ENCODE measurements around the gene CD101.

CD101 gene

DNA sequence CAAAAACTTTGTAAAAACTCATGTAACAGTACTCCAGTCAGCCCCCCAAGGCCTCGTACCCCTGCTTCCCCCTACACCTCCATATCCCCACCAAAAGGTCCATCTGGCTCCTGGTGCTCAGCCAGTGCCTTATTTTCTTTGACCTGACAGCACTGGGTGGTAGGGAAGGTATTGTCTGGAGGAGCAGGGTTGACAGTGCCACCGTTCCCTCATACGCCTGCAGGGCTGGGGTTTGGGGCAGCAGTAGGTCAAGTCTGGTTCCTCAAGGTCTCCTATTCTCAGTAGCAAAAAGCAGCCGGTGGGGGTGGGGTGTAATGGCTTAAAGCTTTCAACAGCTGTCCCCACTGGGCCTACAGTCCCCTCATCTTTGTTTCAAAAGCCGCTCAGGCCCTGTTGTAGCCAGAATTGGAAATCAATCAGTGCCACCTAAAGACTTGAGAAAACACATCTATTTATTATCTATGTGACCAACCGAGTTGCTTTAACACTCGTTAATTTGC is 33.3 kb downstream of the CD101 start:
- DNase-seq, result no peak
- in situ Hi-C loops (cut with HindIII; ENCODE audit: low pct_ligation_motif_present, low pct_unique_long_range_greater_than_20kb, low sequenced_read_pairs), result no loop called here

DNA sequence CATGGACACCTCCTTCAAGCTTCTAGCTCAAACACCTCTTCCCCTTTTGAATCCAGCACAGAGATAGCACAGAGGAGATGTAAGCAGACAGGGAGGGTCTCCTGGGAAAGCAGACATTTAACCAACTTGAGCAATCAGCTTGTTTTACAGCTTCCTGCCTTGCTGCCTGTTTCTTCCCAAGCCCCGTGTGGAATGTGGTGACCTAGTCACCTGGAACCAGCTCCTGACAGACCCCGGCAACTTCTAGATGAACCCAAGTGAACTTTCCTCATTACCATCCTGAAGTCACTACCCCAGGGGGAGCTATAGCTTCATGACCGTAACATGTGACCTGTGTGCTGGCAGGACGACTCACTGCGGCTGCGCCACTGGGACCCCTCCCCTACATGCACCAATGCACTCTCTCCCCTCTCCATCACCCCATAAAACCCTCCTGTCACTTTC is 34.5 kb downstream of the CD101 start:
- in situ Hi-C loops (cut with HindIII; ENCODE audit: low pct_ligation_motif_present, low pct_unique_long_range_greater_than_20kb, low sequenced_read_pairs), result no loop called here
- no peak for DNase-seq

DNA sequence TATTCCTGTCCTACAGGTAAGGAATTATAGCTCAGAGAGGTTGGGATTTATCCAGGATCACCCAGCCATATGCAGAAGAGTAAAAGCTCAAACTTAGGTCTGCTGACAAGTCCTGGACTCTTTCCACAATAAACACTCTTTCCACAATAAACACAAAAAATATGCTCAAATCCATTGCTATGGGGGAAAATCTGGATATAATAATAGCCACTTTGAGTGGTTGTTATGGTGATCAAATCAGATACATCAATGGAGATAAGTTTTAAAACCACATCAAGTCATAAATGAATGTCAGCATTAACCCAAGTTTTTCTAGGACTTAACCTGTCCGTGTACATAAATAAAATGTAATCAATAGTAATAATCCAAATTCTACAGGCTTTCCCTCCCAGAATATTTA is 36.2 kb downstream of the CD101 start:
- in situ Hi-C loops (cut with HindIII; ENCODE audit: low pct_ligation_motif_present, low pct_unique_long_range_greater_than_20kb, low sequenced_read_pairs), result no loop called here
- no peak for DNase-seq

DNA sequence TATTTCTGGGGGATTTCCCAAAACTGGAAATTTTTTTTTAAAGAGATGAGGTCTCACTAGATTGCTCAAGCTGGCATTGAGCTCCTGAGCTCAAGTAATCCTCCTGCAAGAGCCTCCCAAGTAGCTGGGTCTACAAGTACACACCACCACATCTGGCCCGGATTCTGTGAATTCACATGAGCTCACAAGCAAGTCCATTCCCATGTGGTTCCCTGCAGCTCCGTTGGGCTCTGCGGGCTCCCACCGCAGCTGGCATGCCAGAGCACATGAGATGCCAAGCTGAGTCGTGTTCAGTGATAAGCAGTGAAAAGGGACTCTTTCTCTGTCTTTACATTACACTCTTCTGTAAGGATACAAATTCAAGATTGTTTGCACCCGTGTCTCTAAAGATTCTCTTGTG is 36.7 kb downstream of the CD101 start:
- in situ Hi-C loops (cut with HindIII; ENCODE audit: low pct_ligation_motif_present, low pct_unique_long_range_greater_than_20kb, low sequenced_read_pairs), result no loop called here
- DNase-seq, result no peak

DNA sequence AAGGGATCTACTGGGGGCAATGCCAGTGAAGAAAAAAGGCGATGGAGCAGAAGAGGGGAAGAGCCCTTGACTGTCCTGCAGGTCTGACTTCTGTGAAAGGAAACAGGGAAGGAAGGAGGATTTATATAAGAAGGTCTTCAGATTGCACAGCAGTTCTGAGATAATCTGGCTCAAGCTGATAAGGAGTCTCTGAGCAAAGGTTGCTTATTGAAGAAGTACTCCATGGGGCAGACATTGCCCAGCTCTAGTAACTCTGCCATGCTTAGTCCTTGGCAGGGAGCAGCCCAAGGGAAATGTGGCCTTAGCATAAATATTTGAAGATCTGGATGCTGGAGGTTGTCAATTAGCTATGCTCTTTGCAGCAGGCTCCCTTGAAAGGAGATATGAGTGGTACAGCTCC is 42.7 kb downstream of the CD101 start:
- in situ Hi-C loops (cut with HindIII; ENCODE audit: low pct_ligation_motif_present, low pct_unique_long_range_greater_than_20kb, low sequenced_read_pairs), result no loop called here
- DNase-seq, result no peak

DNA sequence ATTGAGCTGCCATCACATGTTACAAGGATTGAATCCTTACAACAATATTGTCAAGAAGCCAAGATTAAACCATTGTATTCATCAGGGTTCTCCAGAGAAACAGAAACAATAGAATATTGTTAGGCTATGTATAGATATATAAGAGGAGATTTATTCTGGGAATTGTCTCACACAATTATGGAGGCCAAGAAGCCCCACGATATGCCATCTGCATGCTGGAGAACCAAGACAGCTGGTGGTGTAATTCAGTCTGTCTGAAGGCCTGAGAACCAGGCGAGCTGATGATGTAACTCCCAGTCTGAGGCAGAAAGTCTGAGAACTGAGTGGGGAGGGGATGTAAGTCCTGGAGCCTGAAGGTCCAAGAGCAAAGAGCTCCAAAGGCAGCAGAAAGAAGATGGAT is 44.1 kb downstream of the CD101 start:
- in situ Hi-C loops (cut with HindIII; ENCODE audit: low pct_ligation_motif_present, low pct_unique_long_range_greater_than_20kb, low sequenced_read_pairs), result no loop called here

DNA sequence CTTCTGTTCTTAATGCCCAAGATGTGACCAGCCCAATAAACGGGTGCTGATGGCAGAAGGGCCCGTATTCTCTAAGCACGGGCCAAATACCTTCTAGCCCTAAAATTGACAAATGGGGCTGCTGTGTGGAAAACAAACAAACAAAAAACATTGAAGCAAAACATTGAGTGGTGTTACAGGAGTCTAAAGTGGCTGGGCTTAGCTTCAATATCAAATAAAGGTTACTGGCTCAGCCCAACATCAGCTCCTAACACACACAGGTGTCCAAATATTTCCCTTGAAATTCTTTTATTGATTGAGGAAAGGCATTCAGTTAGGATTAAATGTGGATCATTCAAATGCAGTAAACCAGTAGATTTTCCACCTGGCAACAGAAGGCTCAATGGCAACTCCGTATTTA is 45.2 kb downstream of the CD101 start:
- DNase-seq, result no peak
- in situ Hi-C loops (cut with HindIII; ENCODE audit: low pct_ligation_motif_present, low pct_unique_long_range_greater_than_20kb, low sequenced_read_pairs), result no loop called here

More for the DNA sequence above, 44.1 kb downstream of the CD101 start:
- DNase-seq, result no peak

DNA sequence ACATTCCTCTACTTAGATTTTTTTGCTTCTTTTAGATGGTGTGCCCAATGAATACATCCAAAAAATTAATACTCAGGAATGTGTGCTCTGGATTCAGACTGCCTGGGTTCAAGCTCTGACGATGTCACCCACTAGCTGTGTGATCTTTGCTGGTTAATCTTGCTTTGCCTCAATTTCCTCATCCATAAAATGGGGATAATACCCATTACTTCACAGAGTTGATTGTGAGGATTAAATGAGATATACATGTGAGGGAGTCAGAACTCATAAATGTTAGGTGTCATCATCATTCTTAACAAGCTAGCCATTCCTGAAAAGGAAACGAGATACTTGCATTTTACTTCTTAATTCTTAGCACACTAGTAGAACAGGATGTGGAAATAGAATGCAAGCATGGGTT is 45.7 kb downstream of the CD101 start:
- DNase-seq, result no peak
- in situ Hi-C loops (cut with HindIII; ENCODE audit: low pct_ligation_motif_present, low pct_unique_long_range_greater_than_20kb, low sequenced_read_pairs), result no loop called here

DNA sequence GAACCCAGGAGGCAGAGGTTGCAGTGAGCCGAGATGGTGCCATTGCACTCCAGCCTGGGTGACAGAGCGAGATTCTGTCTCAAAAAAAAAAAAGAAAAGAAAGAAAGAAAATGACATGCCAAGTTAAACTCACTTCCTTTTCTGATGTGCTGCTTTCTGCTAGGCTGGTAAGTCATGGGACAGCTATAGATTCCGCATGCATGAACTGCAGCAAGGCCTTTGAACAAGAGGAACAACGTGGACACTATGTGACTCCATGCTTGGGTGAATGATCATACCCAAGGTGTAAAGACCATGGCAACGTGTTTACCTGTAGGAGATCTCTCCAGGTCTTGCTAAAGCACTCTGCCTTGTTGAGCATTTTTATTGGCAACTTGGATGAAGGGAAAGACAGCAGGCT is 48.3 kb downstream of the CD101 start:
- in situ Hi-C loops (cut with HindIII; ENCODE audit: low pct_ligation_motif_present, low pct_unique_long_range_greater_than_20kb, low sequenced_read_pairs), result no loop called here

DNA sequence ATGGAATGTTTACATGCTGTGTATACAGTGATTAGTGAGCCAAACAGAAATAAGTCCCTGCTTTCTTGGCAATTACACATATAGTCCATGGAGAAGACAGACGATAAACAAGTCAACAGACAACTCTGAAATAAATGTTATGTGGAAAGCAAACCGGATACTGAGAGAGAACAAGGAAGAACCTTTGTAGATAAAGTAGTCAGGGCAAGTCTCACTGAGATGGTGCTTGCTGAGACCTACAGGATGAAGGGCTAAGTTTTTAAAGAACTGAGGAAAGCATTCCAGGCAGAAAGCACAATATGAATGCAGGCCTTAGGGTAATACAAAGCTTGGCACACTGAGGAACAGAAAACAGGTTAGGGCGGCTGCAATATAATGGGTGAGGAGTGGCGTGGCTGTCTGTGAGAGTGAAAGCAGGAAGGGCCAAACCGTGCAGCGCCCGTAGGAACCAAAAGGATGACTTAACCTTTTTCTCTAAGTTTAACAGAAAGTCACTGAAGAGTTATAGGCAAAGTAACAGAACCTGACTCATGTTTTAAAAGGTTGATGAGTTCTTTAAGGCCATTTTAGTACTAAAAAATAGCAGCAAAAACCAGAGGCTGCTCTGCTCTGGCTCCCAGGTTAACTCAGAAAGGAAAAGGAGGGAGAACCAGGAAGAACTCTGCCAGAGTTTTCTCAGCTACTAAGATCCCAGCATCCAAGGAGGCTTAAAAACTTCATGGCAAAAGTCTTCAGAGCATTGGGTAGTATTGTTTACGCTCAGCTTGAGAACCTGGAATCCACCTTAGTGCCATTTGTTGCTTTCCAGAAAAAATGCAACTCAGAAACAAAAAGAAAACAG is 49.9 kb downstream of the CD101 start:
- no peak for DNase-seq
- in situ Hi-C loops (cut with HindIII; ENCODE audit: low pct_ligation_motif_present, low pct_unique_long_range_greater_than_20kb, low sequenced_read_pairs), result no loop called here

More for the DNA sequence above, 48.3 kb downstream of the CD101 start:
- DNase-seq, result no peak

DNA sequence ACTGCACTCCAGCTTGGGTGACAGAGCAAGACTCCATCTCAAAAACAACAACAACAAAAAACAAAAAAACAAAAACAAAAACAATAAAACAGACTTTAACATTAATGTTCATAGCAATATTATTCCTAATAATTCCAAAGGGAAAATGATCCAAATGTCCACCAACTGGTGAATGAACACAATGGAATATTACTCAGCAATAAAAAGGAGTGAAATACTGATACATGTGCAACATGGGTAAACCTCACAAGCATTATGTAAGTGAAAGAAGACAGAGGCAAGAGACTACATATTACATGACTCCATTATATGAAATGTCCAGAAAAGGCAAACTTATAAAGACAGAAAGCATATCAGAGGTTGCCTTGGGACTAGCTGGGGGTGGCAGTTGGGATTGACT is 52.5 kb downstream of the CD101 start:
- no peak for DNase-seq
- in situ Hi-C loops (cut with HindIII; ENCODE audit: low pct_ligation_motif_present, low pct_unique_long_range_greater_than_20kb, low sequenced_read_pairs), result no loop called here

DNA sequence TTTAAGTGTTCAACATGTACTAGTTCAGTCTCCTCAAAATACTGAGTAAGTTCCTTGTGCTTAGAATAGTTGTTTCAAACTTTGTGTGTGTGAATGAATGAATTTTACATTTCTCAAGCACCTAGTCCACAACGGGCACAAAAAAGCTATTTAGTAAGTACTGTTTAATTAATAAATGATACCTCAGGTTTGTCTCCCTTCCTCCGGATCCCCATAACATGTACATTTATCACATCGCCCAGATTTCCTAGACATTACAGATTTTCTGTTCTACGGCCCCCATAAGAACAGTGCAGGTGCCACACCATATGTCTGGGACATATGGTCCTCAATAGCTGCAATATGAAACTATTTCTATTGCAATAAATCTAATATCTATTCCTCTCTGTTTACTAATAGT is 57.2 kb downstream of the CD101 start:
- in situ Hi-C loops (cut with HindIII; ENCODE audit: low pct_ligation_motif_present, low pct_unique_long_range_greater_than_20kb, low sequenced_read_pairs), result no loop called here
- no peak for DNase-seq

DNA sequence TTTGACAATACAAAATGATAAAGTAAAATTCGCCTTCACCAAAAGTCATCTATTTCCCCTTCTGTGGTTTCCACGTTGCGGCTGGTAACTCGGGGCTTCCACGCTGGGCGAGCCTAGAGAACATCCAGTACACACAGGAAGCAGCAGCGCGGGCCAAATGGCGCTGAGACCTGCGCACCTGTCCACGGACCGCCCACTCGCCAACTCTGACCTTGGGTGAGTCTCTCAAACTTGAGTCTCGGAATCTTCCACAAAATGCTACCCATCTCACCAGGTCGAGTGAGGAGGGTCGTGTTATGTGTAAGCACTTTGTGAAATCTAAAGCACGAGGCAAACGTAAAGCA is 57.7 kb downstream of the CD101 start:
- DNase-seq, result peak; percentile 51
- in situ Hi-C loops (cut with HindIII; ENCODE audit: low pct_ligation_motif_present, low pct_unique_long_range_greater_than_20kb, low sequenced_read_pairs), result no loop called here

DNA sequence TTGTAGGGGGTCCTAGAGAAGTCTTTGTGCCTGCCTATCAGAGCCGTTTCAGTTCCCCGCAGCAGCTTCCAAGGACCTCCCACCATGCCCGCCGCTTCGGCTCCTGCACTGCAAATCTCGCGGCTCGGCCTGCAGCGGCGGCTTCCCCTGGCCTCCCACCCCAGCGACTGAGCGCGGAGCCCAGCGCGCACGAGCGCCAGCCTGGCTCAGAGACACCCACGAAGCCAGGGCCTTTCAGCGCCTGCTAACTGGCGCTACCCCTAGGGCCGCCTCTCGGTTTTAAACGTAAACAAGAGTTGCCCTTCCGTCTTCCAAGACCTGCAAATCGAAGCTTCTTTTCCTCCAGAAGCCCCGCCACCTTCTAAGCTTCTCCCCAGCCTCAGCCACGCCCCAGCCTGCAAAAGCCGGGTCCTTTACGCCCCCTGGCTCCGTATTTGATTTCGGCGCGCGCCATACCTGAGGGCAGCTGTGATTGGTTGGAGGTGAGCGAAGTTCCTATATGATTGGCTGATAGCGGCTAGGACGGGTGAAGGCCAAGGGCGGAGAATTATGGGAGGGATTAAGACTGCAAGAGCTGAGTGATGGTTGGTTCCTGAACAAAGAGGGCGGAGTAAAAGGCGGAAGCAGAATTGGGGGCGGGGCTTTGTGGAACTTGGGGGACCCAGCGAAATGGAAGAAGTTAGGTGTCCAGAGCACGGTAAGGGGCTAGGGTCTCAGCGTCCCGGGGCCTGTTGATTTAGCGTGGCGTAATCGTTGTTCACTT is 58.3 kb downstream of the CD101 start, which contains the start of gene TTF2:
TTF2 (plus strand) TSS at position 649 of the 763 bp plus-strand sequence; CDS start at position 670, 21 bp downstream.
- peak; percentile 98 for DNase-seq
- in situ Hi-C loops (cut with HindIII; ENCODE audit: low pct_ligation_motif_present, low pct_unique_long_range_greater_than_20kb, low sequenced_read_pairs), result no loop called here

DNA sequence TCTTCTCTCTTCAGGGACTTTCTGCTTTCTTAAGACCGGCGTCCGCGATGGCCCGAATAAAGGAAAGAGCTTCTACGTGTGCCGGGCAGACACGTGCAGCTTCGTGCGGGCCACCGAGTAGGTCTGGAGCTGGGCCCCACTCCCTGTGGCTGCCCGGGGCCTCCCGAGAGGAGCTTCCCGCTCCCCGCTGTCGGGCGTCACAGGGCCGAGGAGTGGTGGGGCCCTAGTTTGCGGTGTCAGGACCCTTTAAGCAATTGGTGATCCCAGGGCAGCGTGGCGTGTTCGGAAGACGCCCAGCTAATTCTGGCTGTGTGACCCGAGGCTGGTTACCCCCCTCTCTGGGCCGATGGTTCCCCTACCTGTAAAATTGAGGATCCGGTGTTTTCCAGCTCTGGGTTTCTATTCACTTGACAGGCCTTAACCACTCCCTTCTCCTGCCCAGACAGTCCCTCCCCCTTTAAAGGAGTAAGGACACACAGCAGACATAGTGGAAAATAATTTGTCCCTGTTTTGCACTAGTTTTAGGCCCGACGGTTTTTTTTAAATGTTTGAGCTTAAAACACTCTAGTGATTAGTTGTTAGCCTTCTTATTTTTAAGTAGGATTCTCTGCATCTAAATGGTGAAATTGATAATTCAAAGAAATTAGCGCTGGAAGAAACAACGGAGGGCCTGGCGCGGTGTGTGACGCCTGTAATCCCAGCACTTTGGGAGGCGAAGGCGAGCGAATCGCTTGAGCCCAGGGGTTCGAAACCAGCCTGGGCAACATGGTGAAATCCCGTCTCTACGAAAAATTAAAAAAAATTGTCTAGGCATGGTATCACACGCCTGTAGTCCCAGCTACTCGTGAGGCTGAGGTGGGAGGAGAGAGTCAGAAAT is 59.1 kb downstream of the CD101 start:
- in situ Hi-C loops (cut with HindIII; ENCODE audit: low pct_ligation_motif_present, low pct_unique_long_range_greater_than_20kb, low sequenced_read_pairs), result no loop called here
- DNase-seq, result peak; percentile 53

DNA sequence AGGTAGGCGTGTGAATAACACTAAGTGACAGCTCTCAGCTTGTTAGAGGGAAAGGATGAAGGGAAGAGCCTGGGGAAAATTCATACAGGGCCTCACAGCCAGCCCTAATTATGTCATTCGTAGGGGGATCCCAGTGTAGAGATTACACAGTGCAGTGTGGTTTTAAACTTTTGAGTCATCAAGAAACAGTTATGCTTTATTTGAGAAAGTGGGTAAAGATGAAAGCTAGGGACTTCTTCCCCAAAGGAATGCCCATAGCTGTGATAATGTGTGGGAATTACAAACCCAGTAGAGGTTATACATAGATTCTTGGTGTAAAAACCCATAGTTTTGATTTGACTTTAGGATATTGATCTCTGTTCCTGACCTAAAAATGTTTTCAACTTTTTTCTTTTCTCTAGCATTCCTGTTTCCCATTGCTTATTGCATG is 60.4 kb downstream of the CD101 start:
- DNase-seq, result peak; percentile 51
- in situ Hi-C loops (cut with HindIII; ENCODE audit: low pct_ligation_motif_present, low pct_unique_long_range_greater_than_20kb, low sequenced_read_pairs), result no loop called here

DNA sequence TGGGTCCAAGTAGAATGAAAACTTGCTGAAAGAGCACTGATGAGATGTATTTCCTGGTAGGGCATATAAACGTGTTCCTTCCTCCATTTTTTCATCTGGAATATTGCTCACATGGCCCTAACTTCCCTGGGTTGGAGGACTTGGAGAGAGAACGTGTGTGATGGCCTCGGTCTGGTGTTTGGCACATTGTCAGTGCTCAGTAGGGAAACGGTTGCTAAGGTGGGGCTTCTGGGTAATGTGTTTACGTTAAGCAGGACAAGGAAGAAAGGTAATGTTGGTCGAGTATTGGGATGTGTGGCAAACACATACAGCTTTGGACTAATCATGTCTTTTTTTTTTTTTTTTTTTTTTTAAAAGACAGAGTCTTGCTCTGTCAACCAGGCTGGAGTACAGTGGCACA is 64.8 kb downstream of the CD101 start:
- DNase-seq, result no peak
- in situ Hi-C loops (cut with HindIII; ENCODE audit: low pct_ligation_motif_present, low pct_unique_long_range_greater_than_20kb, low sequenced_read_pairs), result no loop called here

DNA sequence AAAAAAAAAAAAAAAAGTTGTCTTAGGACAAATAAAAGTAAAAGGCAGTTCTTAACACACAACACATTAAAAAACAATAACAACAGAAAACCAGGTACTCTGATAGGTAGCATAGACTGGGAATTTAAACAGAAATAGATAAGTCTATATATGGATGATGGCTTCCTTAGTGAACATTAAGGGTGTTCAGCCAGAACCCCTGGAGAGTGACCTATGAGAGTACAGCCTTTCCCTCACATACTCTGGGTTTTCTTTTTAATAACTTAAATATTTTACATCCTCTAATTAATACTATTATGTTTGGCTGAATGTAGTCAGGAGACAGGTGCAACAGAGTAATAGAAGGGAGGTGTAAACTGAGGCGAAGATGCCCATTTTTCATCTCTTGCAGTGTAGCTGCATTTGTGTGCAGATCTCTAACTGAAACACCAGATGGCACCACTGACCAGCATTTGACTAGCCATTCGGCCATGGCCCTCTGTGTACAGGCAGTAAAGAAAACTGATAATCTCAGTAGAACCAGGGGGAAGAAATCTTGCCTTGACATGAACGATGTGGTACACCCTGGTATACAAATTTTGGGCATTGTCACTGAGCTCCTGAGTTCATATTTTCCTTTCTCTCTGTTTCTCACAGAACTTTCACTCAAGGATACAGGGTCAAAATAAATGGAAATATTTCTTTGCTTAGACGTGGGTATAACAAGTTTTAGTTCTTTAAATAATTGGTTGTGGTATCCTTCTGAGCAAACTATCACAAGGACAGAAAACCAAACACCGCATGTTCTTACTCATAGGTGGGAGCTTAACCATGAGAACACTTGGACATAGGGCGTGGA is 66.2 kb downstream of the CD101 start:
- in situ Hi-C loops (cut with HindIII; ENCODE audit: low pct_ligation_motif_present, low pct_unique_long_range_greater_than_20kb, low sequenced_read_pairs), result no loop called here
- DNase-seq, result peak; percentile 61
